Uterine smooth muscle cell (primary cell): ENCODE measurements around the gene CTDP1. TPM values are rescaled to one million over a fixed set of nuclear protein-coding genes. Genes with fewer than 3 reads are reported as not detected.

ENCODE experiments used
- total RNA-seq: library from RNA; depleted of rRNA; stranded (reverse); fragments of >200 nt; gene quantifications from 2 replicates; pipeline ENCODE4 v1.2.3, GENCODE V29; 2014

The CTDP1 gene, protein sequence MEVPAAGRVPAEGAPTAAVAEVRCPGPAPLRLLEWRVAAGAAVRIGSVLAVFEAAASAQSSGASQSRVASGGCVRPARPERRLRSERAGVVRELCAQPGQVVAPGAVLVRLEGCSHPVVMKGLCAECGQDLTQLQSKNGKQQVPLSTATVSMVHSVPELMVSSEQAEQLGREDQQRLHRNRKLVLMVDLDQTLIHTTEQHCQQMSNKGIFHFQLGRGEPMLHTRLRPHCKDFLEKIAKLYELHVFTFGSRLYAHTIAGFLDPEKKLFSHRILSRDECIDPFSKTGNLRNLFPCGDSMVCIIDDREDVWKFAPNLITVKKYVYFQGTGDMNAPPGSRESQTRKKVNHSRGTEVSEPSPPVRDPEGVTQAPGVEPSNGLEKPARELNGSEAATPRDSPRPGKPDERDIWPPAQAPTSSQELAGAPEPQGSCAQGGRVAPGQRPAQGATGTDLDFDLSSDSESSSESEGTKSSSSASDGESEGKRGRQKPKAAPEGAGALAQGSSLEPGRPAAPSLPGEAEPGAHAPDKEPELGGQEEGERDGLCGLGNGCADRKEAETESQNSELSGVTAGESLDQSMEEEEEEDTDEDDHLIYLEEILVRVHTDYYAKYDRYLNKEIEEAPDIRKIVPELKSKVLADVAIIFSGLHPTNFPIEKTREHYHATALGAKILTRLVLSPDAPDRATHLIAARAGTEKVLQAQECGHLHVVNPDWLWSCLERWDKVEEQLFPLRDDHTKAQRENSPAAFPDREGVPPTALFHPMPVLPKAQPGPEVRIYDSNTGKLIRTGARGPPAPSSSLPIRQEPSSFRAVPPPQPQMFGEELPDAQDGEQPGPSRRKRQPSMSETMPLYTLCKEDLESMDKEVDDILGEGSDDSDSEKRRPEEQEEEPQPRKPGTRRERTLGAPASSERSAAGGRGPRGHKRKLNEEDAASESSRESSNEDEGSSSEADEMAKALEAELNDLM
- 26.5 and 27.4 TPM in 2 replicates for total RNA-seq

GRCh38 chr18:79679552-79680099 is at the start of gene CTDP1:
TSS of gene CTDP1 (plus strand) at chr18:79679803. CDS start at chr18:79679948, 145 bp downstream.

DNA sequence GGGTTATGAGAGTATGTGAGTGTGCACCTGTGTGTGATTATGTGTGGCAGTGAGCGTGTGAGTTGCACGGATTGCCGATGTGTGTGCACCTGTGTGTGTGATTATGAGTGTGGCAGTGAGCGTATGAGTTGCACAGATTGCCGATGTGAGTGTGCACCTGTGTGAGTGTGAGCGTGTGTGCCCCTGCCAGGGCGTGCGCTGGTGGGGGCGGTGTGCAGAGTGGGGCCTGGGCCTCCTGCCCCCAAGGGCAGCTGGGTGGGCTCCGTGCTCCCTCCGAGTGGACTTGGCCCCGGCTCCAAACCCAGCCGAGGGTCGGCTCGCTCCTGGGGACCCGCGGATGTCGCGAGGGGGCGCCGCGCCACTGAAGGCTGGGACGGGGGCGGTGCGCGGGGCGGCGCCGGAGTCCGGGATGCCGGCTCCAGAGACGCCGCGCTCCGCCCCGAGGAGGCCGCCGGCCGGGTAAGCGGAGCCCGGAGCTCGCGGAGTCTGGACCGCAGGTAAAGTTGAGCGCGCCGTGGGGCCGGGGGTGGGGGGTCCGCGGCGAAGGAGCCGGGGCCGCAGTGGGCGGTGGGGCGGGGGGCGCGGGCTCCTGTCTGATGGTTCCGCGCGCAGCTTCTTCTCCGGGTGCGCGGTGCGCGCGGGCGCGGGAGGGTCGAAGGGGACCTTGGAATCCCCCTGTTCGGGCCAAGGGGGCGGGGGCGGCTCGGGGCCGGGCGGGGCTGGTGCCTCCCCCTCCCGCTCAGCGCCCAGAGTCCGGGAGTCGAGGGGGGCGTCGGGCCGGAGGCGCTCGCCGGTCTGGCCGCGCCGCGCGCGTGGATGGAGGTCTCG is 118.1 kb downstream of the CTDP1 start, which contains the start of gene KCNG2:
Gene KCNG2, plus strand, starts transcription at position 421 of the 828 bp plus-strand sequence. CDS start 65,730 bp downstream, outside the sequence.

Other genes with a start within 250 kb of the CTDP1 start
- not detected in 2 replicates for gene KCNG2, start 118.1 kb downstream of the CTDP1 start, total RNA-seq